GM19372 (cell line): Measurements from ENCODE around the gene GPC5.
"Not testable (repeated sequence)": the region's sequence is repeated elsewhere in the genome, so short reads cannot be mapped to it uniquely, and the experiment has no call there.

ENCODE experiments used
- ATAC-seq: cut with Tn5 transposase; IDR thresholded peaks from one replicate; pipeline ENCODE4 v1.9.1; 2021; ENCODE audit warnings: mild to moderate bottlenecking, low read depth, moderate library complexity; ENCODE audit not compliant: unreplicated experiment

The GPC5 gene

DNA sequence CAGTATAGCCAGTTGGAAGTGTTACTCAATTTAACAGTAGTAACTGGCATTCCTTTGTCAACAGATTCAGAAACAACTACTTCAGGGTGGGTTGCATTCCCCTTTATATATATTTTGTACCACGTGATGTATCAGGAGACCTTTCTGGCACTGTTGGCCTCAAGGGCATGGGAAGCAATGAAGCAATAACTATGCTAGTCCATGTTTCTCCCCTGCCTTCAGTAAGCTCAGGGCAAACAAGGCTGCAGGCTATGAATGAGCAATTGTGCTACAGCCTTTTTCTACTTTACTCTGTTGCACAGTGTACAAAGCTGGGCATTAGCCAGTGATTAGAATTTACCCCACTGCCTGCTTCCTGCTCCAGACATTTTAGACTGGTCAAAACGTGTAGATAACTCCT lies 348.8 kb downstream of the GPC5 start:
- ATAC-seq, result no peak

DNA sequence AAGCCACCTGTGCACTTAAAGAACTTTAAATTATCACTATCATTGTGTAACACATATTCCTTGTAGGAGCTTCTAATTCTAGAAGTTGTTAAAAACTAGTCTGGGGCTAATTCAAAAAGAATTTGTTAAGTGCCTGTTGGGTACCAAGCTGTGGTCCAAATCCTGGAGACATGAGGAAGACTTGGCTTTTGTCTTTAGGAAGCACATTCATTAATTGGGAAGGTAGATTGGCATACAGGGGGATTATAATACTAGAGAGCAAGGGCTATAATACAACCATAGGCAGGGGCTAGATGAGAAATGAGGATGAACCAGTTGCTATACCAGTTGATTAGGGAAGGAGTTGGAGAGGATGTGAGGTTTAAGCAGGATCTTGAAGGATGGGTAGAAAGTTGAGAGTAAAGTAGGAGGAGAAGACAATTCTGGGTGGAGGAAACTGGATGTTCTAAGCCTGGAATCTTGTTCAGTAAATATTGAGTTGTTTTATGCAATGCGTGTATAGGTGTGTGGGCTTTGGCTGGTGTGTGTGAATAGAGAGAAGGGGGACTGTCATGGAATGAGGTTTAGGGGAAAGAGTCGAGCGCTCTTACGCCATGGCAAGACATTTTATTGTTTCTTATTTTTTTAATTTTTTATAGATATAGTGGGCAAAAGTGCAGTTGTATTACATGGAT lies 350.1 kb downstream of the GPC5 start:
- ATAC-seq, result no peak

DNA sequence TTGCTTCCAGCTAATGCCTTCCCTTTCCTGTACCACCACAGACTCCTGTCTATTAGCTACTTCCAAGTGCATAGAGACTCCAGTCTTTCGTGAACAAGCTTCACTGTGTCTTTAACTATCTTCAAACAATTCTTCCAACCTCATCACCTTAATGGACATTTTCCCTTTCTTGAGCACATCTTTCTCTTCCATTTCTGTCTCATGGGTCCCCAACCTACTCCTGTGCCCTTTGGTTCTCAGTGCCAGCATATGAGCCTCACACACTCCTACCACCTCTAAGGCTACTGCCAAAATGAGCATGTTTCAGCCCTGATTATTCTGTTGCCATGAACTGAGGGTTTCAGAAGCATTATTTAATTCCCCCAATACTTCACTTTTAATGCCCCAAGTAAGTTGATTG lies 360.3 kb downstream of the GPC5 start:
- ATAC-seq, result no peak

DNA sequence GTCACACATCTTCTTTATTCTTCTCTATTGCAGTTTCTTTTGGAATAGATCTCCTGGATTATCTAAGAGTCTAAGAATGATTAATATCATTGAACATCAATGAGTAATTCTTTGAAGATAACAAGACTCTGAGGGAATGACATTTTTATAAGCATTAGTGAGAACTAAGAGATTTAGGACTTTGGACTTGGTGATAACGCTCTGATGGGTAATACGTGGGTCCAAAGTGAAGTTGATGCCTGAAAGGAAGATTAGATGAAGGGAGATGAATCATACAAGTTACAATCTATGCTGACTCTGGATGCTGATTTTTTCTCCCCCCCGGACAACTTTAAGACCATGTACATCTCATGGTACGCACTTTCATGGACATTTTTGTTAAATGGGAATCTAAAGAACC lies 364.5 kb downstream of the GPC5 start:
- no peak for ATAC-seq

DNA sequence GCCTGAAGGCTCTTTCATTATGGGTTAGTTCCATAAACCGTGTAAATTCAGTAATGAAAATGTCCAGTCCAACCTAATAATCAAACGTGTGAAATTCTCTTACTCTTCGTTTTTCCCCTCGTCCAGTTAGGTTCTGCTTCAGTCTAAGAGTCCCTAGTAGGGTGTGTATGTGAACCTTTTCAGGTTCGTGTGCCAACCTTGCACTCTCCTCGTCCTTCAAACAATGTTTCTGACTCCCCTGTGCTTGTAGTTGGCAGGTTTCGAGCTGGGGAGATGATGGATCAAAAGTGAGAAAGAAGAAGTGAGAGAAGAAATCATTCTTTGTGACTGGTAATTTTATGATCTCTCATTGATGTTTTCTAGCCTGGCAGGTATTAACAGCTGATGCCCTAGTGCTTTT lies 366.1 kb downstream of the GPC5 start:
- ATAC-seq, result no peak

DNA sequence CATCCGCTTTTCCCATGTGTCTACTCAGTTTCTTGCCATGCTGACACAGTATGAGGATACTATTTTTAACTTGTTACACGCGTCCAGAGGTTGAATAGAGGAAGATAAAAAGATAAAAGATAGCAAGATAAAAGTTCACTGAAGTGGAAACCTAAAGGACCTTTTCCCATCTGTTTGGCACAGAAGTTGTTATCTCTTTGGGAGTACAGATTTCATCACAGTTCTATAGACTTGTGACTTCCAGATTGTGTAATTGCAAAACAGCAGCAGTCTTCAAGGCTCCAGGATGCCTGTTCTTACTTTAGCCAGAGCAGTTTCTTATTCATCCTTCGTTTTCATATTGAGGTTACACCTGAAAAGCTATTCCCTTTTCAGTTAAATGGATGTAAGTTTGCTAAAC lies 369.2 kb downstream of the GPC5 start:
- ATAC-seq, result no peak

DNA sequence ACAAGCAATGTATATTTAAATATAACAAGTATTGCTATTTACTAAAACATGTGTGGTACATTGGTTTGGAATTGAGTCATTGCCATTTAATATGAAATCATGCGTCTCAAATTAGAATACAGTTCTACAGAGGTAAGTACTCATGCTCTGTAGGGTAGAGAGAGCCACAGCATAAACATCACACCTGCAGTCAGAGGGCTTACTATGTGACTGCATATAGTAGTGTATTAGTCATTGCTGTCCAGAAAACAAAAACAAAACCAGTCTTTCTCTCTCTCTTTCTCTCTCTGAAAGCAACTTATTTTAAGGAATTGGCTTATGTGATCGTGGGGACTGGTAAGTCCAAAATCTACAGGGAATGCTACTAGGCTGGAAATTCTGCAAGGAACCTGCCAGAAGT lies 370.3 kb downstream of the GPC5 start:
- ATAC-seq, result no peak

DNA sequence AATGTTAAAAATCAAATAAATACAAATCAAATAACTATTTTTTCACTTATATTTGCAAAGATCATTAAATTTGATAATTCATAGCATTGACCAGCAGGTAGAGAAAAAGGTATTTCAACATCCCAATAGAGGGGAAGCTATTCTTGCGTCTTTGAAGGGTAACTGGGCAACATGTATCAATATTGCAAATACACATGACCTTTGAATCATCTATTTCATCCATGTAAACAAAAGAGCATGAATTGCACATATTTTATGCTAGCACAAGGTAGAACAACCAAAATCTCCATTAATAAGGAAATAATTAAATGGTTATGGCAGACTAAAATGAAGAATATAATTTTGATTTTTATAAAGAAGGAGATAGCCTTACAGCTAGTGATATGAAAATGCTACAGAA lies 372.8 kb downstream of the GPC5 start:
- no peak for ATAC-seq

DNA sequence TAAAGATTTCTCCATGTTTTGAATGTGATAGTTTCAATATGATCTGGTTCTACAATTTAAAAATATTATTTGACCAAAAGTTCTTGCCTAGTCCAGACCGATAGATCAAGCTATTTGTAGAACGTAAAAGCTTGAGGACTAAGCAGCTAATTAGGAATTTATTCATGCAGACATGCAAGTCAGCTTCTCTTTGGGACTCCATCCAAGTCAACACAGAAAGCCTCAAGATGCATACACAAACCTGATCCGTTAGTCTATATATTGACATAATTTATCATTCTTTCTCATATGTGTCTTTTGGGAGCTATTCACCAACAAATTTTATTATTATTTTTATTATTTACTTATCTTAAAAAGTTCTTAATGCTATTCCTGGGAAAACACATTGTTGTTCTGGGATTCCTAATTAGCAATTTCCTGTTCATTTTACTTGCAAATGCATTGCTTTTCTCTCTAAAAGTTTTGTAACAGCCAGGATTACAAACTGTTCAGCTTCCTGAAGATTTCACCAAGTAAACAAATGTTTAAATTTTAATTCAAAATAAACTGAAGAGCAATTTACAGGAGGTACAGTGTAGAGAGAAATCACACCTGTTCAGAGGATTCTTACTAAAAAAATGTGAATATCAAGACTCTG lies 375.3 kb downstream of the GPC5 start:
- no peak for ATAC-seq

DNA sequence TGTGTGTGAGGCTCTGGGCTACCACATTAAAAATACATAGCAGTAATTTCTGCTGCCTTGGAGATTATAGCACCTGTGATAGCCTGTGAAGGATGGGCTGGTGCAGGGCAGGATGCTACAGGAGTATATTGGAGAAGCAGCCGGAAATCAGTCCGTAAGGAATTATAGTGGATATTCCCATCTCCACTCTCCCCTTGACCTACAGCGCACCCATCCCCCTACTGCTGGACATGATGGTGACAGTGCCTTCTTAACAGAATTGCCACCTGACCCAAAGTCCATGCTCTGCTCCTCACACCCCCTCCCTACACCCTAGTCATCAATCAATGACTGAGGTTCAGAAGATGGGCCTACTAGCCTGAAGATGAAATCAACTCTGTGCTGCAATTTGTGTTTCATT lies 376.0 kb downstream of the GPC5 start:
- ATAC-seq, result no peak

DNA sequence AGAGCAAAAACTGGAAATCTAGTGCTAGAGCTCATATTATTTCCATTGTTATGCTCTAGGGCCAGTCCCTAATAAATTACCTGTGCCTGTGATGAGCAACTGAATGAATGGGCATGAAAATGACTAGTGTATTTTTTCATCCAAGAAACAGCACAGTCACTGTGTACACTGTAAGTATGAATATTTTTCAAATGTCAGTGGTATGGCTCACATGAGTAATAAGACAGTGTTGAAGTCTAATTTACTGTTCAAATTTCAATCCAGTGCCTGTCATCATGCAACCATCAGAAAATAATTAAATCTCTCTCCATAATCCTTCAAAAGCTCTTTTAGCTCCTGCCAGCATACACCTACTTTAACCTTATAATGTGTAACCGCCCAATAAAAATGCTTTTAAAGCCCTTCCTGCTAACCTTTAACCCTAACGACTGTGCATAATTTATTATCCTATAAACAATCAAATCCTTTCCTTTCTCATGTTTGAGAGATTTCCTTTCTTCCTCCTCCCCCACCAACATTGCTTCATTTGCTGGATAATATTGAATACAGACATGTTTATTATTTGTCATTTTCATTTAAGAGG lies 378.3 kb downstream of the GPC5 start:
- ATAC-seq, result no peak

DNA sequence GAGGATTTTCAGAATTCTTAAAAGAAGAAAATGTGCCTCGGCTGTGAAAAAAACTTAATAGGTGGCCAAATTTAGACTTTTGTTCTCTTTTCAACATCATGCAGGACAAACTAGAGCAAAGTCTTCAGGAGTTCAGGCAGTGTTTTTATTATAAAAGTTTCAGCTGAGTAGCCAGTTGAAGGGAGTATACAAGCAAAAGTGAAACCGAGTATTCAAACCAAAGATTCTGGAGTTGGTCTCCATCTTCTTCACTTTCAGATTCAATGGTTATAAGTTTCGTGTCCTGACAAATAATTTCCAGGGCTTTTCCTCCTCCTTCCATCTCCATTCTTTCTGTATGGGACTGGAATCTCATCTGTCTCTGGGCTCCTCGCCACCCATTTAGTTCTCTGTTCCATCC lies 379.7 kb downstream of the GPC5 start:
- ATAC-seq, result no peak

DNA sequence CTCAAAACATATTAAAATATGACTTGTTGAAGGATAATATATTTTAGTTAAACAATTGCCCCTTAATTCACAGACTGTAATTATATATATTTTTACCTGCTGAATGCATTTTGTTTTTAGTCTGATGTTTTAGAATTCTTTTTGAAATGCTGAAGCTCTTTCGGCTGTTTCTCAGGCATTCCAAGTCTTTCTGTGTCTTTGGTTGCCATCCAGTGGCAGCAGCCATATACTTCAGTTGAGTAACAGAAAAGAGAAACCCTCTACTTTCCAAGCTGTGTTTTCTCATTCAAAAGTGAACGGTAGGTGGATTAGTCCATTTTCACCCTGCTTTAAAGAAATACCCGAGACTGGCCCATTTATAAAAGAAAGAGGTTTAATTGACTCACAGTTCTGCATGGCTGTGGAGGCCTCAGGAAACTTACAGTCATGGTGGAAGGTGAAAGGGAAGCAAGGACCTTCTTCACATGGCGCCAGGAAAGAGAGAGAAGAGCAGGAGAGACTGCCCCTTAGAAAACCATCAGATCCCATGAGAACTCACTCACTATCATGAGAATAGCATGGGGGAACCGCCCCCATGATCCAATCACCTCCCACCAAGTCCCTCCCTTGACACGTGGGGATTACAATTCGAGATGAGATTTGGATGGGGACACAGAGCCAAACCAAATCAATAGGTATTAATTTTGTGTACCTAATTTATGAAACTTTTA lies 383.7 kb downstream of the GPC5 start:
- not testable (repeated sequence) for ATAC-seq

DNA sequence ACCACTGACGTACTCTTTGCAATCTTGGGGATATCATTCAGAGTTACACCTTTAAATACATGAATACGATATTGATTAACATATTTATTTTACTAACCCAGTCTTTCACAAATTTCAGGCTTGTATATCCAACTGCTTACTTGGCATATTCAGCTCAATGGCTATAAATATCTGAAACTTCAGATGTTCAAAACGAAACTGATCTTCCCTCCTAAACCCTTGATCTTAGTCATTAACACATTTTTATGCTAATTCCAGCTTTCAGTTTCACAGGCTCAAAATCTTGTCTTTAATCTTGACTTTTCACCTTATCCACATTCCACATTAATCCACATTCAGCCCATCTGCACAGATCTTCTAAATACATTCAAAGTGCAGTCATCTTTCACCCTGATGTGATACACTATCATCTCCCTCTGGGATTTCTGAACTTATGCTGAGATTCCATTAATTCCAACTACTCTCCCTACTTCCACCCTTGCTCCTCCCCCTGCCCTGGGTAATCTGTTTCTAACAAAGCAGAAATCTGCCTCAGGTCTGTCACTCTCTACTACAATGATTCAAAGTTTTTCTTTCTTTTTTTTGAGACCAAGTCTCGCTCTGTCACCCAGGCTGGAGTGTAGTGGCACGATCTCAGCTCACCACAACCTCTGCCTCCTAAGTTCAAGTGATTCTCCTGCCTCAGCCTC lies 387.2 kb downstream of the GPC5 start:
- ATAC-seq, result no peak

DNA sequence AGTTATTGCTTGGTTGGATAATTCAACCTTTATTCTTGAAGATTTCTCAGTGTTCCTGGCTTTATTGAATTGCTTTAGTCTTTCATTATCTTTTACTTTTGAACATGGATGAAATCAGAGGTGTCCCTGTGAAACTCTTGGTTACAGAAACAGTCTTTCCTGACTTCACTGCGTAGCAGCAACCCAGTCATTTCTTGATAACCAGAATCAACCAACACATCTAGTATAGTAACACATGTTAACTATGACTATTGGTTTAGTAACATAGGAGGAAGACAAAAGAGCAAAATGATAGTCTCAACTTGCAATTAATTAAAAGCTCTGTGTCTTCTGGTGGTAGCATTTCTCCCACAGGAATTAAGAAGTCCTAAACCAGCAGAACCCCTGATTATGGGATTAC lies 393.6 kb downstream of the GPC5 start:
- ATAC-seq, result no peak

DNA sequence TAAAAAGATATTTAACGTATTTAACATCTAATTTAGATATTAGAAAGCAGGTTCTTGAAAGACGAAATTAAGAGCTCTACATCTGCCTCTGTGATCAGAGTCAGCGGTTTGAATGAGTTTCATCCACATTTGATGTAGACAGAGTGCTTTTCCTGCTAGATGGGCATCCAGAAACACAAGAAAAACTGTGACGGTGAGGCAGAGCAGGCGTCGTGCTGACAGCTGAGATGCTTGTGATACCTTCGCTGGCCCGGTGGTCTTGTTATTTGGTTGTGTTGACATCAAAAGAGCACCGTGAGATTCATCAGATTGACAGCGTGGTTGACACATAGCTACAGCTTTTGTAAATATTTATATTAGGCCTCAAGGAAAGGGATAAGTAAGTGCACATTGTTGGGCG lies 399.1 kb downstream of the GPC5 start:
- ATAC-seq, result no peak

DNA sequence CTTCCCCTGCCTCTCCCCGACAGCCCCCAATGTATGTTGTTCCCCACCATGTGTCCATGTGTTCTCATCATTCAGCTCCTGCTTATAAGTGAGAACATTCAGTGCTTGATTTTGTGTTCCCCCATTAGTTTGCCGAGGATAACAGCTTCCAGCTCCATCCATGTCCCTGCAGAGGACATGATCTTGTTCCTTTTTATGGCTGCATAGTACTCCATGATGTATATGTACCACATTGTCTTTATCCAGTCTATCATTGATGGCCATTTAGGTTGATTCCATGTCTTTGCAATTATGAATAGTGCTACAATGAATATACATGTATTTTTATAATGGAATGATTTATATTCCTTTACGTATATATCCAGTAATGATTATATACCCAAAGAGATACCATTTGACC lies 399.9 kb downstream of the GPC5 start:
- ATAC-seq, result not testable (repeated sequence)

DNA sequence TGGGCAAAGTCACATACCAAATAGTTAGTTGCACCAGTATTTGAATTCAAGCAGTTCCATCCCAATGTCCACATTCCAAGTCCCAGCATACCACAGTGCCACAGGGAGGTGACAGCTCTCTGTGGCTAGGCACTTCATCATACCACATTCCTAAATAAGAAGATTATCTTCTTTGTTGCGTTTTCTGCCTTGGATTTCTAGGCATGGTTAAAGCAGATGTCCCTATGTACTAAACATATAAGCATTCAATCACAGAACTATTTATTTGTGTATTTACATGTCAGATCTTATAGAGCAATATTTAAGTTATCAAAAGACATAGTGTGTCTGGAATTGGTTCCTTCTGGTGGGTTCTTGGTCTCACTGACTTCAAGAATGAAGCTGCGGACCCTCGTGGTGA lies 403.4 kb downstream of the GPC5 start:
- ATAC-seq, result not testable (repeated sequence)

DNA sequence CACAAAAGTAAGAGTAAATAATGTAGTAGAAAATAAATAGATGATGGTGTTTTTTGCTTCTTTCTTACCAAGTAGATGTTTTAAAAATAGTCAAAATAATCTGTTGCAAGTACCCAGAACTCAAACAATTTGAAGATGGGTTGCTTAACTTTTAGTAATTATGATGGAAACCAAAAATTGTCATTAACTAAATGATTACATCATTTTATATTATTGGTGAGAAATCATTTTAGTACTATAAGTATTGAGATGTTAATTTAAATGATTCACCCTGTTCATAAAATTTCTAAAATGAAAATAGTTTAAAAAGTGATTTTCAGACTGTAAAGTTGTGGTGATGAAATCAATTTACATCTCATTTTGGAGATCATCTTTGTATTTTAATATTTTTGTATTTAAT lies 404.5 kb downstream of the GPC5 start:
- ATAC-seq, result no peak

DNA sequence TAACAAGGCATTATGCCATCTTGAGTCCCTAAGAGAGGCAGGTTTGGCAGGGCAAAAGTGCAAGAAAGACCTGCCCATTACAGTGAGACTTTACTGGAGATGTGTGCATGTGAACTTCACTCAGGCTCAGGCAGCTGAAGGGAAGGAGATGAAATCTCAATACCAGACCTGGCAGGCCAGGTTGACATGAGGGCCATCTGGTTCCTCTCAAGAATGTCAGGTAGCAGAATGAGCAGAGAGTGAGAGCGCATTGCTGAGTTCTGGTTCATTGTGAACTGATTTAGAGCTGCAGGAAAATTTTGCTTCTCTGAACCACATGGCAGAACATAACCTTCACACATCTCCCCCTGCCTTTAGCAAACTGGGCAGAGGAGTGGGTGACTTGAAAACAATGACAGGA lies 406.3 kb downstream of the GPC5 start:
- no peak for ATAC-seq

DNA sequence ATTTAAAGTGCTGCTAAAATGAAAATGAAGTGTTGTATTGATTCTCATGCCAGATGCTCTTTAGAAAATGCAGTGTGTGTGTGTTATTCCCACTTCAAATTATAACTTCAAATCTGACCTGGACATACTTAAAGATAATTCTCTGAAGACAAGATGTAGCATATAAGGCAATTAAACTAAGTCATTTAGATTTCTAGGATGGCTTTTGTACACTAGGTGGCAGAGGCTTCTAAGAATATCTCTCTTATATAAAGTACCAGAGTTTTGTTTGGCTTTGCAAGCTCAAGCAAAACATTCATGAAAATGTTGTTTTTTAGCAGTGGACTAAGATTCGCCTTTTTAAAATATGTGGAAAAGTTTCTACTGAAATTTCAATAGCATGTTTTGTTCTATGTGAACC lies 407.2 kb downstream of the GPC5 start:
- no peak for ATAC-seq
